HFF-Myc (cell line): ENCODE results near the gene DDX55.
"Not testable (repeated sequence)": the region's sequence is repeated elsewhere in the genome, so short reads cannot be mapped to it uniquely, and the experiment has no call there.

Source experiments
- DNase-seq: peaks from one replicate; pipeline ENCODE4 v3.0.0-alpha.2; 2011; ENCODE audit warnings: low read depth; ENCODE audit errors: extremely low read depth
- H3K4me3 ChIP-seq: replicated peaks from 2 replicates; pipeline ENCODE4 v1.5.1; 2011; ENCODE audit warnings: low read depth, mild to moderate bottlenecking, control low read depth, low read length
- TF ChIP-seq, protein P1 (sequence below): IDR thresholded peaks from 2 replicates; pipeline ENCODE4 v1.5.1; 2012; ENCODE audit warnings: mild to moderate bottlenecking, low read depth, low read length, control low read depth; ENCODE audit errors: missing control alignments

DDX55 gene

DNA sequence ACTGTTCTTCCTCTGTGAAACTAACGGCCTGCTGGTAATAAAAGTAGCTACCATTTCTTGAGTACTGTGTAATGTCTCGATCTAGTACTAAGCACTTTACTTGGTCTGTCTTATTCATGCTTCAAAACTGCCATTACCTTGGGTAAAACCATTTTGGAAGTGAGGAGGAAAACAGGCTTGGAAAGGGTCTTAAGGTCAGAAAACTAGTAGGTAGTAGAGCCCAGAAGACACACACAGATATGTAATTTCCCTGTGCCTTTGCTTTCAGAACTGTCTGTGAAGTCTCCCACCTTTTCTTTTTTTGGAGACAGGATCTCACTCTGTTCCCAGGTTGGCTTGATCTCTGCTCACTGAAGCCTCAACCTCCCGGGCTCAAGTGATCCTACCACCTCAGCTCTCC is 3.4 kb upstream of the DDX55 start:
- TF ChIP-seq, protein P1, sequence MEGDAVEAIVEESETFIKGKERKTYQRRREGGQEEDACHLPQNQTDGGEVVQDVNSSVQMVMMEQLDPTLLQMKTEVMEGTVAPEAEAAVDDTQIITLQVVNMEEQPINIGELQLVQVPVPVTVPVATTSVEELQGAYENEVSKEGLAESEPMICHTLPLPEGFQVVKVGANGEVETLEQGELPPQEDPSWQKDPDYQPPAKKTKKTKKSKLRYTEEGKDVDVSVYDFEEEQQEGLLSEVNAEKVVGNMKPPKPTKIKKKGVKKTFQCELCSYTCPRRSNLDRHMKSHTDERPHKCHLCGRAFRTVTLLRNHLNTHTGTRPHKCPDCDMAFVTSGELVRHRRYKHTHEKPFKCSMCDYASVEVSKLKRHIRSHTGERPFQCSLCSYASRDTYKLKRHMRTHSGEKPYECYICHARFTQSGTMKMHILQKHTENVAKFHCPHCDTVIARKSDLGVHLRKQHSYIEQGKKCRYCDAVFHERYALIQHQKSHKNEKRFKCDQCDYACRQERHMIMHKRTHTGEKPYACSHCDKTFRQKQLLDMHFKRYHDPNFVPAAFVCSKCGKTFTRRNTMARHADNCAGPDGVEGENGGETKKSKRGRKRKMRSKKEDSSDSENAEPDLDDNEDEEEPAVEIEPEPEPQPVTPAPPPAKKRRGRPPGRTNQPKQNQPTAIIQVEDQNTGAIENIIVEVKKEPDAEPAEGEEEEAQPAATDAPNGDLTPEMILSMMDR: no peak
- DNase-seq: no peak
- no peak overlapping the region for H3K4me3 ChIP-seq

DNA sequence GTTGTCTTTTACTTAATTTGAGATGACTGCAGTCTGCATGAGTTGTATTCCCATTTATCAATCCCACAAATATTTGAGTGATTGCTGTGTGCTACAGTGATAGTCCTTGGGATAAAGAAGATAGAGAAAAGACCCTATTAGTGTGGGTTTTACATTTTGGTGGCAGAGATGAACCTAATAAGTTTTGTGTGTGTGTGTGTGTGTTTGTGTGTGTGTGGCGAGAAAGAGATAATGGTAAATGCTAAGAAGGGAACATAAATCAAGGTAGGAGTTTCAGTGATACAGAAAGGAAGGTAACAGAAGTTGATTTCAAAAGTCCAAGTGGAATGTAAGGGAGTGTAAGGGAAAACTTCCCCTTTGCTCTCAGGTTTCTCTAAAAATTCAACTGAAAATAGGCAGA is 2.6 kb upstream of the DDX55 start:
- TF ChIP-seq, protein P1: no peak
- no peak for DNase-seq
- H3K4me3 ChIP-seq: no peak overlapping the region

DNA sequence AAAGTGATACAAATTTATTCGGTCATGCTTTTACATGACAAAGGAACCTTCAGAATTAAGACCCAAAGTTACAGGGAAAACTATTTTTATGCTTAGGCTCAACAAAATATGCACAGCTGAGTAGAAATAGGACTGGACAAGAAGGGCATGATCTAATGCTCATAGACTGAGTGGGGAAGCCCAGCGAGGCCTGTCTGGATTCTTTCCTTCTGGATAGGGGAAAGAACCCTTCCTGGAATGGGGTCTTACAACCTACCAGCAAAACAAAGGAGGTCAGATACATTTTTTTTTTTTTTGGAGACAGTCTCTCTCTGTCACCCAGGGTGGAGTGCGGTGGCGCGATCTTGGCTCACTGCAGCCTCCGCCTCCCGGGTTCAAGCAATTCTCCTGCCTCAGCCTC is 2.2 kb upstream of the DDX55 start:
- DNase-seq: no peak
- TF ChIP-seq, protein P1: no peak
- no peak overlapping the region for H3K4me3 ChIP-seq

DNA sequence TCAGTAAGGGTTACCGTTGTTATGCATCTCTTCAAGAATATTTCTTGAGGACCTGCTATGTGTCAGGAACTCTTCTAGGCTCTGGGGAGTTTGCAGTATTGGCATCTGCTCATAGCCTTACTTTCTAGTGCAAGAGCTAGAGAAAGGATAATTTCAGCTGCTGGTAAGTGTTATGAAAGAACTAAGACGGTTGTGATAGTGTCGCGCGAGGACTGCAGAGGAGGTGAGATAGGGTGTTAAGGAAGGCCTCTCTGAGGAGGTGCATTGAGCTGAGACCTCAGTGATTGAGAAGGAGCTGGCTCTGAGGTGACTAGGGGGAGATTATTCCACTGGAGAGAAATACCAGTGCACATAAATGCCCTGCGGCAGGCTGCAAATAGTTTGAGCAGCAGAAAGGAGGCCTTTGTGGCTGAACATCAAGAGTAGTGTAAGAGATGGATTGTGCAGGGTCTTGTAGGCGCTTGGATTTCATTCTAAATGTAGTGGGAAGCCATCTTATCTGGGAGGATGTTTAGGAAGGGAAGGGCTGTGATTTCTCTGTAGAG is 824 bp downstream of the DDX55 start:
- DNase-seq: no peak
- H3K4me3 ChIP-seq: peak overlapping the region; percentile 99
- TF ChIP-seq, protein P1: no peak

DNA sequence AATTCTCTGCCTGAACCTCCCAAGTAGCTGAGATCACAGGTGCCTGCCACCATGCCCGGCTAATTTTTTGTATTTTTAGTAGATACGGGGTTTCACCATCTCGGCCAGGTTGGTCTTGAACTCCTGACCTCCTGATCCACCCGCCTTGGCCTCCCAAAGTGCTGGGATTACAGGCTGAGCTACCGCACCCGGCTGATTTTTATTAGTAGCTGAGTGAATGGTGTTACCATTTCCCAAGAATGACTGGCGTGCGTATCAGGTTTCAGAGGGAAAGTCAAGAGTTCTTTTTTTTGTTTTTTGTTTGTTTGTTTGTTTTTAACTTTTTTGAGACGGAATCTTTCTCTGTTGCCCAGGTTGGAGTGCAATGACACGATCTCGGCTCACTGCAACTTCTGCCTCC is 1.6 kb downstream of the DDX55 start:
- peak overlapping the region; percentile 99 for H3K4me3 ChIP-seq
- DNase-seq: not testable (repeated sequence)

DNA sequence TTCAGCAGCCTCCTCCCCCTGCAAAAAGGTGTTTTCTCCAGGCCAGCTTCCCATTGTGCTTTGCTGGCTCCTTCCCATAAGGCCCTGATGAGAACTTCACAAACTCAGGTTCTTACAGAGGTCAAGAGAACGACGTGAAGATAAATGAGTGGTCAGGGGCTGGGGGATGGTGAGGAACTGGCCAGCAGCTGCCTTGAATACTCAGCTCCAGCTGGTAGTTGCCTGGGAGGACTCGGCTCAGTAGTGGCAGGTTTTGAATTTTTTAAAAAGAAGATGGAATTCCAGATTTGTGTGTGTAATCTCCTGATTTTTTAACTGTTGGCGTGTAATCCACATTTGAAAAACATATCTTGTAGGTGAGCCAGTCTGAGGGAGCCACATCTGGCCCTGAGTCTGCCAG is 5.9 kb downstream of the DDX55 start:
- DNase-seq: no peak
- H3K4me3 ChIP-seq: no peak overlapping the region
- TF ChIP-seq, protein P1: no peak

DNA sequence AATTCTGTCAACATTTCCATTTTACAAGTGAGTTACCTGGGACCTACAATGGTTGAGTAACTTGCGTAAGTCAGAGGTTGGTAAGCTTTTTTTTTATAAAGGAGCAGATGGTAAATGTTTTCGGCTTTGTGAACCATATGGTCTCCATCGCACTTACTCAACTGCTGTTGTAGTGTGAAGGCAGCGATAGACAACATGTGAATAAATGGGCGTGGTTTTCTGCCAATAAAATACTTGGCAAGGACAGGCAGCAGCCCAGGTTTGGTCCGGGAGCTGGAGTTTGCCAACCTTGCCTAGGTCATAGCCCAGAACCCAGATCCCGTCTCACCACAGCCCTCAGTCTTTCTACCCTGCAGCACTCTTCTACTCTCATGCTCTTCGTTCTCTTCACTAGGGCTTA is 6.3 kb downstream of the DDX55 start:
- TF ChIP-seq, protein P1: no peak
- no peak for DNase-seq
- no peak overlapping the region for H3K4me3 ChIP-seq

DNA sequence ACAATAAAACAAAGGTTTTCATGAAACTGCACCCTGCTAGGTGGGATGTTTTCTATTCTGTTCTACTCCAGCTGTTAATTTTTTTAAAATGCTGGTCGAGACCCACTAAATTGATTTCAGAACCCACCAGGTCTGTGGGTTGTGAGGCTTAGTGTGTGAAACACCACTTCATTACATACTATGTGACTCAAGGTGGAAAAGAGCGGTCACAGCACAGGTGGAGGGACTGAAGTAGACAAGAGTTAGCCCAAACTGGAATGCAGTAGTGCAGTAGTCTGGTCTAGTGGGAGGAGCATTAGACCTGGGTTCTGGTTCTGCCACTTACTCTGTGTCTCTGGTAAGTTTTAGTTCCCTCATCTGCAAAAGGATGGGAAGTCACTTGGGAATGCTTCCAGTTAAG is 12.2 kb downstream of the DDX55 start:
- H3K4me3 ChIP-seq: no peak overlapping the region
- no peak for DNase-seq
- TF ChIP-seq, protein P1: no peak
